B cell (primary cell): ENCODE data around the gene SPOCK1. TPM values are rescaled to one million over a fixed set of nuclear protein-coding genes. Genes with fewer than 3 reads are reported as not detected.

ENCODE experiments used
- ATAC-seq: fragments of 200-7000 bp; cut with Tn5 transposase; one replicate; pipeline ENCODE4 v1.10.0; 2021; ENCODE audit warnings: low read depth, mild to moderate bottlenecking, moderate number of reproducible peaks, moderate library complexity
- CTCF ChIA-PET: fragments of 350-600 bp; sonication (Branson Sonifier 250); formaldehyde crosslinking; loops from one replicate; lab custom pipeline; 2021; ENCODE audit warnings: antibody characterized with exemption, inconsistent platforms; lab: Charles Lee
- POLR2A ChIA-PET: fragments of 350-600 bp; sonication (Branson Sonifier 250); formaldehyde crosslinking; loops from one replicate; lab custom pipeline; 2021; ENCODE audit warnings: antibody characterized with exemption; lab: Charles Lee
- DNase-seq: peaks from one replicate; pipeline ENCODE4 v3.0.0; 2013
- H2AFZ ChIP-seq: 2 replicates; pipeline ENCODE4 v1.6.1; 2012; ENCODE audit warnings: mild to moderate bottlenecking, low read depth, low read length; ENCODE audit not compliant: insufficient read depth, poor library complexity, severe bottlenecking
- H3K27ac ChIP-seq, 2 donors: 1 replicate in 1 of 2; 2 replicates in 1 of 2; pipeline ENCODE4 v1.5.1; 2012 to 2013; ENCODE audit warnings: low read length in 2 of 2, mild to moderate bottlenecking in 2 of 2, moderate library complexity in 1 of 2
- H3K27me3 ChIP-seq, 4 experiments: fragments of 200-600 bp in 1 of 4; sonication (generic) in 1 of 4; replicated peaks in 1 of 4; 1 replicate in 2 of 4; 2 replicates in 2 of 4; pipeline versions ENCODE4 v1.6.1 to v1.7.0; 2013 to 2016; ENCODE audit warnings: low read length in 3 of 4, mild to moderate bottlenecking in 2 of 4, mixed read lengths in 1 of 4, moderate library complexity in 1 of 4; ENCODE audit not compliant: insufficient read depth in 4 of 4, control insufficient read depth in 3 of 4; ENCODE audit errors: control extremely low read depth in 1 of 4
- H3K36me3 ChIP-seq, 2 experiments: replicated peaks in 1 of 2; 1 replicate in 1 of 2; 2 replicates in 1 of 2; pipeline versions ENCODE4 v1.6.1 to v1.7.1; 2013; ENCODE audit warnings: low read length in 1 of 2; ENCODE audit not compliant: insufficient read depth in 2 of 2, control insufficient read depth in 1 of 2; ENCODE audit errors: control extremely low read depth in 1 of 2, extremely low read depth in 1 of 2
- H3K4me1 ChIP-seq, 2 donors: fragments of 200-600 bp in 1 of 2; sonication (generic) in 1 of 2; 1 replicate in 1 of 2; 2 replicates in 1 of 2; pipeline versions ENCODE4 v1.5.1 to v1.6.1; 2013 to 2017; ENCODE audit warnings: low read length in 2 of 2; ENCODE audit not compliant: control insufficient read depth in 2 of 2, insufficient read depth in 2 of 2
- H3K4me2 ChIP-seq: replicated peaks from 2 replicates; pipeline ENCODE3; 2012; ENCODE audit warnings: mild to moderate bottlenecking, low read depth, low read length; ENCODE audit not compliant: poor library complexity, severe bottlenecking
- H3K4me3 ChIP-seq, 5 experiments: fragments of 200-600 bp in 1 of 5; sonication (generic) in 1 of 5; 1 replicate in 3 of 5; 2 replicates in 2 of 5; pipeline versions ENCODE4 v1.5.1 to v1.7.0; 2011 to 2016; ENCODE audit warnings: low read length in 4 of 5, mild to moderate bottlenecking in 4 of 5, low read depth in 2 of 5, control low read depth in 1 of 5, moderate library complexity in 1 of 5; ENCODE audit not compliant: insufficient read depth in 1 of 5; ENCODE audit errors: control extremely low read depth in 1 of 5, extremely low read depth in 1 of 5
- H3K79me2 ChIP-seq: fragments of 200-600 bp; sonication (generic); one replicate; pipeline ENCODE4 v1.6.0; 2016; ENCODE audit warnings: low read length; ENCODE audit not compliant: control insufficient read depth, insufficient read depth
- H3K9ac ChIP-seq: fragments of 200-600 bp; sonication (generic); 2 replicates; pipeline ENCODE4 v1.6.1; 2017; ENCODE audit warnings: mild to moderate bottlenecking, low read length, moderate library complexity
- H3K9me3 ChIP-seq, 3 donors: one replicate each; pipeline versions ENCODE4 v1.6.1 to v1.7.1; 2013; ENCODE audit warnings: low read length in 2 of 3; ENCODE audit not compliant: control insufficient read depth in 2 of 3, insufficient read depth in 1 of 3; ENCODE audit errors: control extremely low read depth in 1 of 3
- H4K20me1 ChIP-seq: 2 replicates; pipeline ENCODE4 v1.6.0; 2012; ENCODE audit warnings: mild to moderate bottlenecking, low read length; ENCODE audit not compliant: insufficient read depth, control insufficient read depth, poor library complexity, severe bottlenecking
- H3K27ac Mint-ChIP-seq: one replicate; pipeline ENCODE4 v1.8.0; 2021; ENCODE audit warnings: mixed read lengths
- H3K27me3 Mint-ChIP-seq: one replicate; pipeline ENCODE4 v1.8.0; 2021; ENCODE audit warnings: mixed read lengths
- H3K4me1 Mint-ChIP-seq: one replicate; pipeline ENCODE4 v1.8.0; 2021; ENCODE audit warnings: mixed read lengths
- H3K4me3 Mint-ChIP-seq: one replicate; pipeline ENCODE4 v1.8.0; 2021; ENCODE audit warnings: mixed read lengths
- H3K9me3 Mint-ChIP-seq: one replicate; pipeline ENCODE4 v1.8.0; 2022; ENCODE audit warnings: mixed read lengths; ENCODE audit not compliant: insufficient read depth
- EZH2 ChIP-seq: IDR thresholded peaks from 2 replicates; pipeline ENCODE4 v1.6.1; 2012; ENCODE audit warnings: borderline replicate concordance, low read depth, mild to moderate bottlenecking, moderate library complexity, low read length; ENCODE audit not compliant: insufficient read depth, poor library complexity, severe bottlenecking
- WGBS: methylation state at CpG from one replicate; pipeline ENCODE4 v1.1.5; 2013; ENCODE audit warnings: missing lambda C conversion rate; ENCODE audit not compliant: insufficient coverage; 5-methylcytosine and 5-hydroxymethylcytosine counted together
- intact Hi-C: fragments of 100-400 bp; cut with micrococcal nuclease; formaldehyde crosslinking; loops from one replicate; pipeline ENCODE4 v1.10.0; 2022
- polyA plus RNA-seq: library from polyadenylated mRNA; depleted of rRNA; stranded (reverse); fragments of >200 nt; gene quantifications from 2 replicates; pipeline ENCODE4 v1.2.3, GENCODE V29; 2012
- total RNA-seq, 2 donors: library from RNA; stranded (reverse); fragments of 120-200 nt in 1 of 2; gene quantifications; 1 replicate in 1 of 2; 2 replicates in 1 of 2; pipeline versions ENCODE4 v1.2.3 to v1.2.4, GENCODE V29; 2013 to 2022
- TF ChIP-seq, protein P1 (sequence below): fragments of 200-600 bp; IDR thresholded peaks from one replicate; pipeline ENCODE4 v1.8.0; 2022; ENCODE audit warnings: antibody characterized with exemption, mild to moderate bottlenecking

The SPOCK1 gene
- total and polyA plus RNA-seq, 2 donors (not counting 1 experiment from before 2014, with no cell fraction given) = not detected

GRCh38 chr5:137328991-137329390 lies 170.1 kb downstream of the SPOCK1 start:
- H3K27me3 Mint-ChIP-seq = no peaks in the 10 kb centered on the region
- no peak overlapping the region for H3K27ac Mint-ChIP-seq
- H3K79me2 ChIP-seq = no peaks in the 10 kb centered on the region
- TF ChIP-seq, protein P1, sequence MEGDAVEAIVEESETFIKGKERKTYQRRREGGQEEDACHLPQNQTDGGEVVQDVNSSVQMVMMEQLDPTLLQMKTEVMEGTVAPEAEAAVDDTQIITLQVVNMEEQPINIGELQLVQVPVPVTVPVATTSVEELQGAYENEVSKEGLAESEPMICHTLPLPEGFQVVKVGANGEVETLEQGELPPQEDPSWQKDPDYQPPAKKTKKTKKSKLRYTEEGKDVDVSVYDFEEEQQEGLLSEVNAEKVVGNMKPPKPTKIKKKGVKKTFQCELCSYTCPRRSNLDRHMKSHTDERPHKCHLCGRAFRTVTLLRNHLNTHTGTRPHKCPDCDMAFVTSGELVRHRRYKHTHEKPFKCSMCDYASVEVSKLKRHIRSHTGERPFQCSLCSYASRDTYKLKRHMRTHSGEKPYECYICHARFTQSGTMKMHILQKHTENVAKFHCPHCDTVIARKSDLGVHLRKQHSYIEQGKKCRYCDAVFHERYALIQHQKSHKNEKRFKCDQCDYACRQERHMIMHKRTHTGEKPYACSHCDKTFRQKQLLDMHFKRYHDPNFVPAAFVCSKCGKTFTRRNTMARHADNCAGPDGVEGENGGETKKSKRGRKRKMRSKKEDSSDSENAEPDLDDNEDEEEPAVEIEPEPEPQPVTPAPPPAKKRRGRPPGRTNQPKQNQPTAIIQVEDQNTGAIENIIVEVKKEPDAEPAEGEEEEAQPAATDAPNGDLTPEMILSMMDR = no peak
- TF ChIP-seq EZH2 = no peak
- no peak overlapping the region for H3K4me2 ChIP-seq
- H3K27me3 ChIP-seq = no peaks in the 10 kb centered on the region
- H4K20me1 ChIP-seq = no peaks in the 10 kb centered on the region
- no peak overlapping the region for H2AFZ ChIP-seq
- no peaks in the 10 kb centered on the region for H3K36me3 ChIP-seq
- no peaks in the 10 kb centered on the region for H3K4me1 ChIP-seq
- no peak overlapping the region for H3K27ac ChIP-seq
- no peak overlapping the region for H3K4me3 ChIP-seq
- DNase-seq = no peak
- no peaks in the 10 kb centered on the region for H3K9me3 Mint-ChIP-seq
- H3K9ac ChIP-seq = no peak overlapping the region
- H3K4me1 Mint-ChIP-seq = no peaks in the 10 kb centered on the region
- H3K9me3 ChIP-seq = no peaks in the 10 kb centered on the region
- 89% methylated on average over 2 of the region's 3 CpGs for WGBS
- no peak for ATAC-seq
- ChIA-PET POLR2A (no interaction called here), CTCF (interaction anchor here (2.5 kb wide), 1 partner anchor 9 kb away, joined by 10 read pairs; no protein-coding TSS in a partner anchor)
- H3K4me3 Mint-ChIP-seq = no peak overlapping the region
- intact Hi-C loops = no loop called here

- Mint-ChIP-seq H3K27ac (no peak overlapping the region), H3K27me3 (no peaks in the 10 kb centered on the region), H3K4me3 (no peak overlapping the region), H3K4me1 (no peaks in the 10 kb centered on the region), H3K9me3 (no peaks in the 10 kb centered on the region)
- Histone ChIP-seq H3K4me1 (no peaks in the 10 kb centered on the region), H4K20me1 (no peaks in the 10 kb centered on the region), H3K36me3 (no peaks in the 10 kb centered on the region), H3K27ac (no peak overlapping the region), H3K79me2 (no peaks in the 10 kb centered on the region), H2AFZ (no peak overlapping the region), H3K4me2 (no peak overlapping the region), H3K9me3 (no peaks in the 10 kb centered on the region), H3K9ac (no peak overlapping the region), H3K4me3 (no peak overlapping the region), H3K27me3 (no peaks in the 10 kb centered on the region)
- ChIA-PET CTCF (interaction anchor here (2.5 kb wide), 1 partner anchor 8 kb away, joined by 10 read pairs; no protein-coding TSS in a partner anchor), POLR2A (no interaction called here)
- WGBS = 100% methylated on average over 6 of the region's 9 CpGs
- intact Hi-C loops = no loop called here
- TF ChIP-seq, protein P1 = no peak
- no peak for DNase-seq
- no peak for ATAC-seq
Measured at GRCh38 chr5:137328463-137328862, 170.7 kb downstream of the SPOCK1 start.
